PC-3 (cell line): Measurements from ENCODE around the gene RNF123. TPM values are rescaled to one million over a fixed set of nuclear protein-coding genes. Genes with fewer than 3 reads are reported as not detected.
A peak's percentile ranks its signal among the peaks of the same experiment; 100 is the strongest.
"Not testable (repeated sequence)": the region's sequence is repeated elsewhere in the genome, so short reads cannot be mapped to it uniquely, and the experiment has no call there.

Experiments used
- ATAC-seq: fragments of 200-7000 bp; cut with Tn5 transposase; 2 replicates; pipeline ENCODE4 v1.9.1; 2020; ENCODE audit warnings: mild to moderate bottlenecking, moderate library complexity
- BruUV-seq: library from RNA; stranded (reverse); fragments of 400-500 nt; replicated peaks from 2 replicates; lab custom pipeline; 2021; lab: Mats Ljungman, UMichigan
- CTCF ChIA-PET: fragments of 300-600 bp; sonication (Branson Sonifier 250); formaldehyde crosslinking; loops from one replicate; lab custom pipeline; 2022; ENCODE audit warnings: antibody characterized with exemption; lab: Charles Lee
- POLR2A ChIA-PET: fragments of 300-600 bp; sonication (Branson Sonifier 250); formaldehyde crosslinking; loops from one replicate; lab custom pipeline; 2022; ENCODE audit warnings: antibody characterized with exemption; ENCODE audit not compliant: unreplicated experiment; lab: Charles Lee
- DNase-seq: peaks from one replicate; pipeline ENCODE4 v3.0.0-alpha.2; 2015
- H2AFZ ChIP-seq: fragments of 300-600 bp; sonication (generic); 2 replicates; pipeline ENCODE4 v1.6.0; 2016; ENCODE audit warnings: antibody characterized with exemption, low read length
- H3F3A ChIP-seq: fragments of 300-600 bp; sonication (generic); one replicate; pipeline ENCODE4 v1.6.0; 2017; ENCODE audit warnings: antibody characterized with exemption, low read length, control low read depth, mild to moderate bottlenecking; ENCODE audit not compliant: unreplicated experiment
- H3K27ac ChIP-seq: fragments of 300-600 bp; sonication (generic); 2 replicates; pipeline ENCODE4 v1.5.1; 2016; ENCODE audit warnings: mild to moderate bottlenecking, low read length
- H3K27me3 ChIP-seq: fragments of 300-600 bp; sonication (generic); 2 replicates; pipeline ENCODE4 v1.6.1; 2016; ENCODE audit warnings: low read length, mixed read lengths
- H3K36me3 ChIP-seq: fragments of 300-600 bp; sonication (generic); 2 replicates; pipeline ENCODE4 v1.6.1; 2016; ENCODE audit warnings: low read depth, mixed run types, low read length, mixed read lengths
- H3K4me1 ChIP-seq: fragments of 300-600 bp; sonication (generic); 2 replicates; pipeline ENCODE4 v1.5.1; 2016; ENCODE audit warnings: low read length; ENCODE audit not compliant: insufficient read depth
- H3K4me2 ChIP-seq: fragments of 300-600 bp; sonication (generic); 2 replicates; pipeline ENCODE4 v1.6.0; 2016; ENCODE audit warnings: low read length
- H3K4me3 ChIP-seq: fragments of 300-600 bp; sonication (generic); 2 replicates; pipeline ENCODE4 v1.5.1; 2016; ENCODE audit warnings: mild to moderate bottlenecking, low read length, mixed read lengths
- H3K79me2 ChIP-seq: fragments of 300-600 bp; sonication (generic); 2 replicates; pipeline ENCODE4 v1.6.1; 2017; ENCODE audit warnings: low read length, mixed read lengths
- H3K9ac ChIP-seq: fragments of 300-600 bp; sonication (generic); 2 replicates; pipeline ENCODE4 v1.6.0; 2016; ENCODE audit warnings: mild to moderate bottlenecking, low read length
- H3K9me2 ChIP-seq: fragments of 300-600 bp; sonication (generic); replicated peaks from 2 replicates; pipeline ENCODE4 v1.6.1; 2016; ENCODE audit warnings: mixed run types, low read length, mixed read lengths
- H3K9me3 ChIP-seq: fragments of 300-600 bp; sonication (generic); 2 replicates; pipeline ENCODE4 v1.6.1; 2016; ENCODE audit warnings: low read length, mixed read lengths
- H4K20me1 ChIP-seq: fragments of 300-600 bp; sonication (generic); 2 replicates; pipeline ENCODE4 v1.6.1; 2016; ENCODE audit warnings: low read length, mixed read lengths
- EZH2 ChIP-seq: fragments of 300-600 bp; sonication (generic); IDR thresholded peaks from one replicate; pipeline ENCODE4 v1.6.1; 2017; ENCODE audit warnings: antibody characterized with exemption, mild to moderate bottlenecking, low read length; ENCODE audit not compliant: unreplicated experiment
- EZH2phosphoT487 ChIP-seq: fragments of 300-600 bp; sonication (generic); IDR thresholded peaks from 2 replicates; pipeline ENCODE4 v1.6.1; 2018; ENCODE audit warnings: mild to moderate bottlenecking, antibody characterized with exemption, low read length, borderline replicate concordance
- intact Hi-C: fragments of 100-400 bp; cut with micrococcal nuclease; formaldehyde crosslinking; loops from 2 replicates; pipeline ENCODE4 v1.9.0; 2023
- total RNA-seq: library from RNA; depleted of rRNA; stranded (reverse); fragments of >200 nt; gene quantifications from 2 replicates; pipeline ENCODE4 v1.2.3, GENCODE V29; 2014
- TF ChIP-seq, protein P1 (sequence below): fragments of 300-600 bp; sonication (generic); conservative IDR thresholded peaks from 2 replicates; pipeline ENCODE4 v1.5.1; 2017; ENCODE audit warnings: antibody characterized with exemption, low read depth, mild to moderate bottlenecking, low read length

Gene RNF123
- total RNA-seq, 1 experiment from 2014 or later: 38.6 TPM

DNA sequence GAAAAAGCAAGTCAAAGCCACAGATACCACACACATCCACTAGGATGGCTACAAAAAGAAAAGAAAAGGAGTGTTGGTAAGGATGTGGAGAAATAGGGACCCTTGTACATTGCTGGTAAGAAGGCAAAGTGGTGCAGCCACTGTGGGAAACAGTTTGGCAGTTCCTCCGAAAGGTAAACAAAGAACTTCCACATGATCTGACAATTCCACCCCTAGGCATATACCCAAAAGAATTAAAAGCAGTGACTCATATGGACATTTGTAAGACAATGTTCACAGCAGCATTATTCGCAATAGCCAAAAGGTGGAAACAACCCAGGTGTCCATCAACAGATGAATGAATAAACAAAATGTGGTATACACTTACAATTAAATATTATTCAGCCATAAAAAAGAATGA is 56.6 kb downstream of the RNF123 start:
- peaks cover 4% of the 10 kb centered on the region for H3K4me1 ChIP-seq
- ChIA-PET POLR2A (no interaction called here), CTCF (no interaction called here)
- peak; percentile 93 for DNase-seq
- H3K9me2 ChIP-seq: no peaks in the 10 kb centered on the region
- H3K4me2 ChIP-seq: no peak overlapping the region
- H4K20me1 ChIP-seq: peaks cover 15% of the 10 kb centered on the region
- H3K9ac ChIP-seq: no peak overlapping the region
- H3K9me3 ChIP-seq: no peaks in the 10 kb centered on the region
- TF ChIP-seq, protein P1, sequence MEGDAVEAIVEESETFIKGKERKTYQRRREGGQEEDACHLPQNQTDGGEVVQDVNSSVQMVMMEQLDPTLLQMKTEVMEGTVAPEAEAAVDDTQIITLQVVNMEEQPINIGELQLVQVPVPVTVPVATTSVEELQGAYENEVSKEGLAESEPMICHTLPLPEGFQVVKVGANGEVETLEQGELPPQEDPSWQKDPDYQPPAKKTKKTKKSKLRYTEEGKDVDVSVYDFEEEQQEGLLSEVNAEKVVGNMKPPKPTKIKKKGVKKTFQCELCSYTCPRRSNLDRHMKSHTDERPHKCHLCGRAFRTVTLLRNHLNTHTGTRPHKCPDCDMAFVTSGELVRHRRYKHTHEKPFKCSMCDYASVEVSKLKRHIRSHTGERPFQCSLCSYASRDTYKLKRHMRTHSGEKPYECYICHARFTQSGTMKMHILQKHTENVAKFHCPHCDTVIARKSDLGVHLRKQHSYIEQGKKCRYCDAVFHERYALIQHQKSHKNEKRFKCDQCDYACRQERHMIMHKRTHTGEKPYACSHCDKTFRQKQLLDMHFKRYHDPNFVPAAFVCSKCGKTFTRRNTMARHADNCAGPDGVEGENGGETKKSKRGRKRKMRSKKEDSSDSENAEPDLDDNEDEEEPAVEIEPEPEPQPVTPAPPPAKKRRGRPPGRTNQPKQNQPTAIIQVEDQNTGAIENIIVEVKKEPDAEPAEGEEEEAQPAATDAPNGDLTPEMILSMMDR: no peak
- TF ChIP-seq EZH2 (no peak), EZH2phosphoT487 (no peak)
- peaks cover 15% of the 10 kb centered on the region for H3K79me2 ChIP-seq
- peaks cover 6% of the 10 kb centered on the region; the same call in 1 of the 2 replicates for H3K36me3 ChIP-seq
- H2AFZ ChIP-seq: no peak overlapping the region
- ATAC-seq: peak; percentile 95
- intact Hi-C loops: loop anchor here (1.0 kb wide), 1 partner anchor 25 kb away; no protein-coding TSS in a partner anchor
- BruUV-seq: no TSS peak
- no peaks in the 10 kb centered on the region for H3K27me3 ChIP-seq
- H3K27ac ChIP-seq: peak overlapping the region; percentile 19; the same call in 1 of the 2 replicates
- no peak overlapping the region for H3K4me3 ChIP-seq
- no peaks in the 10 kb centered on the region for H3F3A ChIP-seq

DNA sequence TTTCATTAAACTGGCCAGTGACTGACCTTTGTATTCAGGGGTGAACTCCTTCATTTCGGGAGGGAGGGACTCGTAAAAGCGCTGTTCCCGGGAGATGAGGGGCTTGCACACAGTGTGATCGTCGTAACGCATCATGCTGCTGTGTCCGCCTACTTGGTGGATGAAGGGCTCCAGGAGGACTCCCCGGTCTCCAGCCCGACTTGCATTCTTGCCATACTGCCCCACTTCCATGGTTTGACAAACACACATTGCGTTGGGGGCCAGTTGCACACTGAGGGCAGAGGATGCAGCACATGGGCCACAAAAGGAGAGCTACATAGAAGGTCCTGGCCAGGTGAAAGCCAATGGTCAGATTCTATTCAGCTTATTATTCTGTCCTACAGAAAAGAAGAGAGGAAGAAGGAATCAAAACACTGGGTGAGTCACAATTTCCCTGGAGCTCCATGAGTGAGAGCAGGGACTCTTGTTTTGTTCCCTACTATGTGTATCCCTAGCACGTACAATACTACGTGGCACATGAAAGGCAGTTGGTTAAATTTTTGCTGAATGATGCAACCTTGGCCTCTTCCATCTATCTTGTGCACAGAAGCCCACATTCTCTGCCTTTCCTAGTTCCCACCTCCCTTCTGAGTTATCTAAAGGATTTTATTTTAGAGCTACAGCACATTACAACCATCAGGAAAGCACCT is 58.6 kb downstream of the RNF123 start:
- H3K9ac ChIP-seq: no peak overlapping the region
- H3K9me2 ChIP-seq: no peaks in the 10 kb centered on the region
- TF ChIP-seq EZH2 (no peak), EZH2phosphoT487 (no peak)
- TF ChIP-seq, protein P1: no peak
- no peak overlapping the region for H3K4me2 ChIP-seq
- no peak overlapping the region for H3K27ac ChIP-seq
- H2AFZ ChIP-seq: no peak overlapping the region
- ATAC-seq (0 out of 2 replicates have a peak, but pooled peaks have one; percentile 15), DNase-seq (peak; percentile 17)
- peaks cover 4% of the 10 kb centered on the region for H3K4me1 ChIP-seq
- peaks cover 6% of the 10 kb centered on the region; the same call in 1 of the 2 replicates for H3K36me3 ChIP-seq
- intact Hi-C loops: no loop called here
- H3K27me3 ChIP-seq: no peaks in the 10 kb centered on the region
- no peaks in the 10 kb centered on the region for H3F3A ChIP-seq
- H4K20me1 ChIP-seq: peaks cover 15% of the 10 kb centered on the region
- CTCF ChIA-PET: no interaction called here
- H3K9me3 ChIP-seq: no peaks in the 10 kb centered on the region
- H3K4me3 ChIP-seq: no peak overlapping the region
- peaks cover 23% of the 10 kb centered on the region for H3K79me2 ChIP-seq
- POLR2A ChIA-PET: no interaction called here
- no TSS peak for BruUV-seq

DNA sequence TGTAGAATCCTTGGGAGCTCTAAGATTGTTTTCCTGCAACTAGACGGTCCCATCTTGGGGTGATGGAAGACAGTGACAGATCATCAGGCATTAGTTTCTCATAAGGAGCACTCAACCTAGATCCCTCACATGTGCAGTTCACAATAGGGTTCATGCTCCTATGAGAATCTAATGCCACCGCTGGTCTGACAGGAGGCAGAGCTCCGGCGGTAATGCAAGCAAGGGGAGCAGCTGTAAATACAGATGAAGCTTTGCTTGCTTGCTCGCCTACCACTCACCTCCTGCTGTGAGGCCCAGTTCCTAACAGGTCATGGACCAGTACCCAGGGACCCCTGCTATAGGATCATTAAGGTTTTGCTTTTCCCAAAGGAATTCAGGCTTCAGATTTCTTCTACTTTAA is 59.5 kb downstream of the RNF123 start:
- CTCF ChIA-PET, H3K36me3 ChIP-seq, POLR2A ChIA-PET, H3K27me3 ChIP-seq, H3K4me1 ChIP-seq, H3K9me2 ChIP-seq, intact Hi-C loops, H3K9ac ChIP-seq, H3K4me2 ChIP-seq, H3K4me3 ChIP-seq, H3F3A ChIP-seq, BruUV-seq, H2AFZ ChIP-seq, H3K9me3 ChIP-seq, H3K27ac ChIP-seq, ATAC-seq, DNase-seq: not testable (repeated sequence)
- peaks cover 32% of the 10 kb centered on the region for H3K79me2 ChIP-seq
- peaks cover 15% of the 10 kb centered on the region for H4K20me1 ChIP-seq
